H54 (cell line): ENCODE measurements around the gene CDC14A.

Experiments used
- DNase-seq: peaks from one replicate; pipeline ENCODE4 v3.0.0; 2011; ENCODE audit warnings: low spot score, mixed read lengths; ENCODE audit not compliant: insufficient read length
- FAIRE-seq: peaks from 3 replicates; lab custom pipeline; 2011; peaks lifted over from hg19 to GRCh38; lab: Jason Lieb, UNC
- POLR2A ChIP-seq: IDR thresholded peaks from 2 replicates; pipeline ENCODE4 v1.6.1; 2011; ENCODE audit warnings: low read depth, mild to moderate bottlenecking, low read length

Gene CDC14A

DNA sequence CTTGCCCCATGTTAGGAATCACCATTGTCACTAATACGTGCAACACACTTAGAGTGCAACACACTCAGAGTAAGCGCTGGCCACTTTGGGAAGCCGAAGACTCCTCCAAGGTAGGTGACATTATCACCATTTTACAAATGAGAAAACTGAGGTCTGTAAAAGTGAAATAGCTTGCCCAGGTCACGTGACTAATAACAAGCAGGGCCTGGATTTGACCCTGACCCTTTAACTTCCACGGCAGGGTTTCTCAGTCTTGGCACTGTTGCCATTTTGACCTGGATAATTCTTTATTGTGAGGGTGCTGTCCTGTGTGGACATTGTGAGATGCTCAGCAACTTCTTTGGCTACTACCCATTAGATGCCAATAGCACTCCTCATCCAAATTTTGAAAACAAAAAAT lies 177.8 kb downstream of the CDC14A start:
- no peak for DNase-seq
- FAIRE-seq = no peak
- TF ChIP-seq POLR2A = no peak

DNA sequence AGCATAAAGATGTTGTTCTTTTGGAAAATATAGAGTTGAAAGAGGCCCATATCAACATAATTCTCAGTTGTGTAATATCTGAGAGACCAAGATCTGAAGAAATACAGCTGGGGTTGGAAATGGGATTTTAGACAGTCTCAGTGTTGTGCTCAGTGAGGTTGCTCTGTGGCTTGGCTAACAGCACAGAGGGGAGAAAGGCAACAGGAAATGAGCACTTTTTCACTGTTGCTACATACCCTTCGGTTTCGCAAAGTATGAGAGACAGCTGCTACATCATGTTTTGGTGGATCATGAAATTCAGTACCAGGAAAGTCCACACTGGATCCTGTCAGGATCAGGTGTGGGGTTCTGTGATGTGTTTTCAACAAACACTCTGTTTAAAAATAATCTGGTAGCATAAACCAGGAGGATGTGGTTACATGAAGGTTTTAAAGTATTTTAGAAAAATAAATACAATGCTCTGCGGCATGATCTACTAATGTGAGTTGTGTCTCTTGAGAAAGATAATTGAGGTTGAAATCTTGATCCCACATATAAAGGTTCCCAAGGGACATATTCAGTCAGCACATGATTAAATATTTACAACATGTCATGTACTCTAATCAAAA lies 178.7 kb downstream of the CDC14A start:
- no peak for TF ChIP-seq POLR2A
- FAIRE-seq = no peak
- DNase-seq = no peak

DNA sequence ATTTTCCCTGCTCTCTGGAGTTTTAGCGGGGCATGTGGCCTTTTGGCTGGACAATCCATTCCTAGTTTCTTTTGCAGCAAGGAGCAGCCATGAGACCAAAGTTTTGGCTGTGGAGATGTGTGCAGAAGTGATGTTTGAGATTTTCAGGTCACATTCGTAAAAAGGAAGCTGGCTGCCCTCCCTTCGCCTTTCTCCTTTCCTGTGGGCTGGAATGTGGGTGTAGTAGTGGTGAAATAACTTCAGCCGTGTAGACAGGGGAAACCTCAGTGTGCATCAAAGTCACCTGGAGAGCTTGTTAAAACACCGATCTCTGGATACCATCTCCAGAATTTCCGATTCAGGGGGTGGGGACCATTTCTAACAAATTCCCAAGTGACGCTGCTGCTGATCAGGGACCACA lies 180.3 kb downstream of the CDC14A start:
- DNase-seq (no peak), FAIRE-seq (no peak)

DNA sequence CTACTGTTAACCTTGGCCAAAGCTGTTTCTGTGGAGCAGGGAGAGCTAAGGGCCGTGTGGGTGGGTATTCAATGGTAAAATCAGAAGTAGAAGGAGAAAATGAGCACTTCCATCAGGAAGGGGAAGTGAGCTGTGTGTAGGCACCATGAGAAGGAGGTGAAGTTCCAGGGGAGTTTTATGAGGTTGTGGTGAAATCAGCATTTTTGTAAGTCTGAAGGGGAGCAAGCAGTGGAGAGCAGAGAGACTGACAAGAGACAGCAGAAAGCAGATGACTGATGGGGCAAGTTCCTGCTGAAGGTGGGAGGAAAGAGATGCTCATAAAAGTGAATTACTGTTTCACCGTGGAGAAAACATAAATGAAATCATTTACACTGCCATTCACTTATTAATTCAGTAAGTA lies 183.0 kb downstream of the CDC14A start:
- no peak for FAIRE-seq
- no peak for DNase-seq
- TF ChIP-seq POLR2A = no peak

More for the DNA sequence above, 180.3 kb downstream of the CDC14A start:
- no peak for TF ChIP-seq POLR2A

DNA sequence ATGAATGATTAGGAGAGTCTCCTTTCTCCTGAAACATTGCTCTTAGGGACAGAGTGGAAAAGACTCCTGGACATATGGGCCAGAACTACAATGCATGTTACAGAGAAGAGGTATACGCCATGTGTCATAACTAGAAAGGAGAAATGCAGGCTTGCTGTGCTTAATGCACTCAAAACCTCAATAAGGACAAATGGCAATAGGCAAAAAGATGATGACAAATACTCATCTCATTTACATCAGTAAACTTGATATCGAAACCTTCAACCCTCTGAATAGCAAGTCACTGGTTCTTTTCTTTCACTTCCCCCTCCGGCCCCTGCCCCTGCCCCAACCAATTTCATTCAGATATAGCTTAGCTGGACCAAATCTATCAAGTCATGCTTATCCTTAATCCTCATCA lies 183.7 kb downstream of the CDC14A start:
- DNase-seq (no peak), FAIRE-seq (no peak)
- no peak for TF ChIP-seq POLR2A

DNA sequence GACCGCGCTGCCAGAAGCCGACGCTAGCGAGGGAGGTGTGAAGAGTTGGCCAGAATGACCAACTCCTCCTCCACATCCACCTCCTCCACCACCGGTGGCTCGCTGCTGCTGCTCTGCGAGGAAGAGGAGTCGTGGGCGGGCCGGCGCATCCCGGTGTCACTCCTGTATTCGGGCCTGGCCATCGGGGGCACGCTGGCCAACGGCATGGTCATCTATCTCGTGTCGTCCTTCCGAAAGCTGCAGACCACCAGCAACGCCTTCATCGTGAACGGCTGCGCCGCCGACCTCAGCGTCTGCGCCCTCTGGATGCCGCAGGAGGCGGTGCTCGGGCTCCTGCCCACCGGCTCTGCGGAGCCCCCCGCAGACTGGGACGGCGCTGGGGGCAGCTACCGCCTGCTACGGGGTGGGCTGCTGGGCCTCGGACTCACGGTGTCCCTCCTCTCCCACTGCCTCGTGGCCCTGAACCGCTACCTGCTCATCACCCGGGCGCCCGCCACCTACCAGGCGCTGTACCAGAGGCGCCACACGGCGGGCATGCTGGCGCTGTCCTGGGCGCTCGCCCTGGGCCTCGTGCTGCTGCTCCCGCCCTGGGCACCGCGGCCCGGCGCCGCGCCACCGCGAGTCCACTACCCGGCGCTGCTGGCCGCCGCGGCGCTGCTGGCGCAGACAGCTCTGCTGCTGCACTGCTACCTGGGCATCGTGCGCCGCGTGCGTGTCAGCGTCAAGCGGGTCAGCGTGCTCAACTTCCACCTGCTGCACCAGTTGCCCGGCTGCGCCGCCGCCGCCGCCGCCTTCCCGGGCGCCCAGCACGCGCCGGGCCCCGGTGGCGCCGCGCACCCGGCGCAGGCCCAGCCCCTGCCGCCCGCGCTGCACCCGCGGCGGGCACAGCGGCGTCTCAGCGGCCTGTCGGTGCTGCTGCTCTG lies 186.9 kb downstream of the CDC14A start:
- no peak for DNase-seq
- no peak for TF ChIP-seq POLR2A

DNA sequence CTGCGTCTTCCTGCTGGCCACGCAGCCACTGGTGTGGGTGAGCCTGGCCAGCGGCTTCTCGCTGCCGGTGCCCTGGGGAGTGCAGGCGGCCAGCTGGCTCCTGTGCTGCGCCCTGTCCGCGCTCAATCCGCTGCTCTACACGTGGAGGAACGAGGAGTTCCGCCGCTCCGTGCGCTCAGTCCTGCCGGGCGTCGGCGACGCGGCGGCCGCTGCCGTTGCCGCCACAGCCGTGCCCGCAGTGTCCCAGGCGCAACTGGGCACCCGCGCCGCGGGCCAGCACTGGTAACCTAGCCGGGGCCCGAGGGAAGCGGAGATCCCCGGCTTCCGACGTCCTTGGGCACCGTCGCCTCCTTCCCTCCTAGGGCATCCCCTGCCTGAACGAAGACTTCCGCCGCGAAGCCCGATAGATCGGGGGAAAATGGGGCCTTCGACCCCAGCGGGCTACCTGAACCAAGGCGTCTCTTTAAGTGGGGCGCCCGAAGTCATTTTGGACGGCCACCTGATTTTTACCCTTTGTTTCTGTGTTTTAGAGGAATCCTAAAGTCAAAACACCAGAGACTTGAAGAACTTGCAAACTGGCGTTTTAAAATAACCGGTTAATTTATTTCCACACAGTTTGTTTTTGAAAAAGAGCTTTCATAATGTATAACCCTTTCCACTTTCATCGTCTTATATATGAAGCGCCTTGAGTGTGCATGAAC lies 187.7 kb downstream of the CDC14A start:
- no peak for TF ChIP-seq POLR2A
- FAIRE-seq = no peak
- DNase-seq = no peak

More for the DNA sequence above, 186.9 kb downstream of the CDC14A start:
- FAIRE-seq = no peak

DNA sequence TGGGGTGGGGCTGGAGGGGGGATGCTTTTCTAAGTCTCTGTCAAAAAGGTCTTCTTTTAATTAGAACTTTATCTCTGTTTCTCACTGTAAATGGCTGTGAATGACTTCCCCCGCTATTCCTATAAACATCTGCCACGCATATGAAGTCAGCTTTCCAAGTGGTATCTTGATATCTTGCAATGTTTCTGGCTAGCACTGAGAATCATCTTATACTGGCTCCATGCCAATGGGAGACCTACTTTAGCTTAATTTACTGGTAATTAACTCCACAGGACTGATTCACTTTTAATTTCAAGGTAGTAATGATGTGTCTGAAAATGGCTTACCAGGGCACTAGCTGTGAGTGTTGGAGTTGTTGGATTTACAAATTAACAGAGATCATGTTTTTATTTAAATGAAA lies 190.0 kb downstream of the CDC14A start:
- no peak for FAIRE-seq
- no peak for TF ChIP-seq POLR2A

DNA sequence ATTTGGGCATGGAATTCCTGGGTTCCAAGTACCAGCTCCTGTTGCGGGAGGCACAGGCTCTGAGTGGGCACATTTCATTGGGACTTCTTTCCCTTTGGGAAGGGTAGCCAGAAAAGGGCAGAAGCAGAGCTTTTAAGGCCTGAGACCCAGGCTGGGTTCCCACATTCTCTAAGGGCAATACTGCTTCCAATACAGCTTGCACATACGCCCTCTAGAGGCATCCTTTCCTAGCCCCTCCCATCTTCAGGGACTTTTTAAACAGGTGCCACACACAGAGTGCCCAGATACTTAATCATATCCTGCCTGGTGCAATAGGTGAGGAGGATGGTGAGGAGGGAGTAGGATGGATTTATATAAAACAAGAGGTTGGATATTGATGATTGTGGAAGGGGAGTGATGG lies 191.3 kb downstream of the CDC14A start:
- no peak for TF ChIP-seq POLR2A
- FAIRE-seq = no peak
- DNase-seq = no peak

More for the DNA sequence above, 190.0 kb downstream of the CDC14A start:
- no peak for DNase-seq

DNA sequence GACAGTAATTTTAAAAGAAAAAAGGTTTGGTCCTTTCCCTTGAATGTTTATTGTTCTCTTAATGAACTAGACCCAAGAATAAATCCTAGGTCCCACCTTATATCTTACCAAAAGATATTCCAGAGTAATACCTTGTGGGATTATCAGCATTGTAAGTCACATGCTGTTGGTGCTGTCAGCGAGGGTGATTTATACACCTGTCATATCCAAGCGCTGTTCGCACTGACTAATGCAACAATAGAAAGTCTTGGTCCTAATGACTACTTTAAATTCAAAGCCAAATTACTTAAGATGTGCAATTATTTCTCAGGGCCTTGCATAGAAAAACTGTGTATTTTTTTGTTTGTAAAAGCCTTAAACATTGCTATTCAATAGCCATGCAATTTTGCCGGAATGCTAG lies 192.5 kb downstream of the CDC14A start:
- no peak for TF ChIP-seq POLR2A
- FAIRE-seq (no peak), DNase-seq (no peak)

DNA sequence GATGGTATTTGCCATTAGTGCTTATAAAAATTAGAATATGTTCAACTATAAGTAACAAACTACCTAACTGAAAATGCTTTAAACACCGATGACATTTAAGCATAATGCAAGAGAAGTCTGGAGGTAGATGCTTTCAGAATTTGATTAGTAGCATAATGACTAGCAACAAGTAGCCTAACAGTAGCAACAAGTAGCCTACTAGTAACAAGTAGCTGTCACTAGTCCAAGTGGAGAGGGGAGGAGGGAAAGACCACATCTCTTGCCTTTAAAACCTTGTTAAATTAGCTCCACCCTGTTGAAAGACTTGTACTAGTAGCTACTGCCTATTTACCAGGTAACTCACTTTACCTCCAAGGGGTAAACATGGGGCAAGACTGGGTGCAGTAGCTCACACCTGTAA lies 193.5 kb downstream of the CDC14A start:
- TF ChIP-seq POLR2A = no peak
- FAIRE-seq (no peak), DNase-seq (no peak)

DNA sequence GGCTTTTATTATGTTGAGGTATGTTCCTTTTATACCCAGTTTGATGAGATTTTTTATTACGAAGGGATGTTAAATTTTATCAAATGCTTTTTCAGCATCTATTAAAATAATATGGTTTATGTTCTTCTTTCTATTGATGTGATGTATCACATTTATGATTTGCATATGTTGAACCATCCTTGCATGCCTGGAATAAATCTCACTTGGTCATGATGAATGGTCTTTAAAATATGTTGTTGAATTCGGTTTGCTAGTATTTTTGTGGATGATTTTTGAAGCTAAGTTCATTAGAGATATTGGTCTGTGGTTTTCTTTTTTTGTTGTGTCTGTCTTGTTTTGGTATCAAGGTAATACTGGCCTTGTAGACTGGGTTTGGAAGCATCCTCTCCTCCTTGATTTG lies 199.7 kb downstream of the CDC14A start:
- no peak for TF ChIP-seq POLR2A
- DNase-seq = no peak
- no peak for FAIRE-seq

DNA sequence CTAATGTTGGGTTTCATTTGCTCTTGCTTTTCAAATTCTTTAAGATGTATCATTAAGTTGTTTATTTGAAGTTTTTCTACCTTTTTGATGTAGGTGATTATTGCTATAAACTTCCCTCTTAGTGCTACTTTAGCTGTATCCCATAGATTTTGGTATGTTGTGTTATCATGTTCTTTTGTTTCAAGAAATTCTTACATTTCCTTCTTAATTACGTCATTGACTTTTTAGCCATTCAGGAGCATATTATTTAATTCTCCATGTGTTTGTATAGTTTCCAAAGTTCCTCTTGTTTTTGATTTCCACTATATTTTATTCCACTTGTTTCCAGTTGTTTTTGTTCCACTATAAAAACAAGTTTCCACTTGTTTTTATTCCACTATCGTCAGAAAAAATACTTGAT lies 200.6 kb downstream of the CDC14A start:
- FAIRE-seq (no peak), DNase-seq (no peak)
- TF ChIP-seq POLR2A = no peak

DNA sequence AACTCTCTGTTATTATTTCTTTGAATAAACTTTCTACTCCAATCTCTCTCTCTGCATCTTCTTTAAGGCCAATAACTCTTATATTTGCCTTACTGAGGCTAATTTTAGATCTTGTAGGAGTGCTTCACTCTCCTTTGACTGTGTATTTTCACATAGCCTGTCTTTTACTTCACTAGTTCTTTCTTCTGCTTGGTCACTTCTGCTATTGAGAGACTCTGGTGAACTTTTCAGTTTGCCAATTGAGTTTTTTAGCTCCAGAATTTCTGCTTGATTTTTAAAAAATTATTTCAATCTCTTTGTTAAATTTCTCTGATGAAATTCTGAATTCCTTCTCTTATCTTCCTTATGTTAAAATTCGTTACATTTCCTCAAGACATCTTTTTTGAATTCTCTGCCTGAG lies 203.9 kb downstream of the CDC14A start:
- no peak for TF ChIP-seq POLR2A
- FAIRE-seq (no peak), DNase-seq (no peak)
